Trophoblast cell (in vitro differentiated cells and primary cell): ENCODE data around the gene GRIN2C.

ENCODE experiments used
- DNase-seq, 2 donors: peaks; one replicate each; pipeline ENCODE4 v3.0.0-alpha.2; 2016
- H2AFZ ChIP-seq: 2 replicates; pipeline ENCODE4 v1.6.1; 2013; ENCODE audit warnings: low read length, moderate library complexity, mild to moderate bottlenecking; ENCODE audit not compliant: insufficient read depth, poor library complexity
- H2AK5ac ChIP-seq: 2 replicates; pipeline ENCODE4 v1.6.1; 2013; ENCODE audit warnings: mild to moderate bottlenecking, low read length
- H2BK120ac ChIP-seq: 2 replicates; pipeline ENCODE4 v1.6.1; 2013; ENCODE audit warnings: low read length, mild to moderate bottlenecking, moderate library complexity; ENCODE audit not compliant: insufficient read depth, poor library complexity
- H2BK12ac ChIP-seq: 2 replicates; pipeline ENCODE4 v1.6.1; 2013; ENCODE audit warnings: mild to moderate bottlenecking, low read length, moderate library complexity
- H2BK5ac ChIP-seq: 2 replicates; pipeline ENCODE4 v1.6.1; 2013; ENCODE audit warnings: low read length, low read depth, moderate library complexity, mild to moderate bottlenecking; ENCODE audit not compliant: poor library complexity
- H3K14ac ChIP-seq: 2 replicates; pipeline ENCODE4 v1.6.1; 2013; ENCODE audit warnings: mild to moderate bottlenecking, low read length
- H3K18ac ChIP-seq: 2 replicates; pipeline ENCODE4 v1.6.1; 2013; ENCODE audit warnings: mild to moderate bottlenecking, low read length
- H3K23ac ChIP-seq: 2 replicates; pipeline ENCODE4 v1.6.1; 2013; ENCODE audit warnings: low read length
- H3K27ac ChIP-seq: 2 replicates; pipeline ENCODE4 v1.5.1; 2013; ENCODE audit warnings: low read depth, mild to moderate bottlenecking, inconsistent platforms, low read length, moderate library complexity
- H3K27me3 ChIP-seq: 2 replicates; pipeline ENCODE4 v1.6.1; 2013; ENCODE audit warnings: inconsistent platforms, mild to moderate bottlenecking, low read length, moderate library complexity; ENCODE audit not compliant: insufficient read depth
- H3K36me3 ChIP-seq, 2 experiments: 1 replicate in 1 of 2; 2 replicates in 1 of 2; pipeline ENCODE4 v1.6.1; 2013; ENCODE audit warnings: low read length in 2 of 2, mild to moderate bottlenecking in 2 of 2, moderate library complexity in 1 of 2; ENCODE audit not compliant: insufficient read depth in 2 of 2, control insufficient read depth in 1 of 2
- H3K4ac ChIP-seq: 2 replicates; pipeline ENCODE4 v1.6.1; 2013; ENCODE audit warnings: low read depth, mild to moderate bottlenecking, low read length, moderate library complexity
- H3K4me1 ChIP-seq, 2 experiments: 1 replicate in 1 of 2; 2 replicates in 1 of 2; pipeline ENCODE4 v1.6.1; 2013; ENCODE audit warnings: low read length in 2 of 2, mild to moderate bottlenecking in 2 of 2, moderate library complexity in 1 of 2; ENCODE audit not compliant: insufficient read depth in 2 of 2, control insufficient read depth in 1 of 2
- H3K4me2 ChIP-seq: 2 replicates; pipeline ENCODE4 v1.6.1; 2013; ENCODE audit warnings: inconsistent platforms, mild to moderate bottlenecking, low read length, moderate library complexity
- H3K4me3 ChIP-seq: 2 replicates; pipeline ENCODE4 v1.5.1; 2013; ENCODE audit warnings: mild to moderate bottlenecking, low read depth, low read length, inconsistent platforms
- H3K79me1 ChIP-seq: one replicate; pipeline ENCODE4 v1.6.1; 2013; ENCODE audit warnings: low read length
- H3K79me2 ChIP-seq: 2 replicates; pipeline ENCODE4 v1.6.1; 2013; ENCODE audit warnings: low read length, mild to moderate bottlenecking; ENCODE audit not compliant: control insufficient read depth, insufficient read depth, poor library complexity
- H3K9ac ChIP-seq: 2 replicates; pipeline ENCODE4 v1.6.1; 2013; ENCODE audit warnings: mild to moderate bottlenecking, low read length
- H3K9me3 ChIP-seq: 2 replicates; pipeline ENCODE4 v1.6.1; 2013; ENCODE audit warnings: low read depth, mild to moderate bottlenecking, control low read depth, inconsistent platforms, low read length; ENCODE audit not compliant: insufficient read depth
- H4K12ac ChIP-seq: 2 replicates; pipeline ENCODE4 v1.6.1; 2013; ENCODE audit warnings: low read depth, mild to moderate bottlenecking, low read length, moderate library complexity
- H4K8ac ChIP-seq: 2 replicates; pipeline ENCODE4 v1.6.1; 2013; ENCODE audit warnings: low read depth, mild to moderate bottlenecking, low read length, moderate library complexity
- H4K91ac ChIP-seq: one replicate; pipeline ENCODE4 v1.6.1; 2013; ENCODE audit warnings: low read depth, mild to moderate bottlenecking, low read length, moderate library complexity
- WGBS: extraction: QIAGEN DNeasy Blood & Tissue Kit; methylation state at CpG from one replicate; pipeline ENCODE4 v1.1.7; 2013; ENCODE audit warnings: missing lambda C conversion rate; ENCODE audit not compliant: insufficient read length, insufficient coverage; ENCODE audit errors: extremely low coverage; 5-methylcytosine and 5-hydroxymethylcytosine counted together

The GRIN2C gene

GRCh38 chr17:74839990-74840852, 19.5 kb downstream of the GRIN2C start:
- WGBS = no CpG with 5 or more reads among the region's 7 CpGs
- DNase-seq = no peak
- peaks cover 13 to 20% of the 10 kb centered on the region in 2 experiments for H3K36me3 ChIP-seq
- no peak overlapping the region for H4K12ac ChIP-seq
- H4K91ac ChIP-seq = no peak overlapping the region
- H3K4me3 ChIP-seq = no peak overlapping the region
- no peak overlapping the region for H3K4me2 ChIP-seq
- H2AK5ac ChIP-seq = no peak overlapping the region
- no peak overlapping the region for H3K4ac ChIP-seq
- no peak overlapping the region for H3K9ac ChIP-seq
- H2BK12ac ChIP-seq = no peak overlapping the region
- no peak overlapping the region for H3K14ac ChIP-seq
- H2BK5ac ChIP-seq = no peak overlapping the region
- no peak overlapping the region for H4K8ac ChIP-seq
- H3K18ac ChIP-seq = no peak overlapping the region
- no peak overlapping the region for H3K27ac ChIP-seq
- H3K79me1 ChIP-seq = no peaks in the 10 kb centered on the region
- peaks cover 0 to 6% of the 10 kb centered on the region in 2 experiments for H3K4me1 ChIP-seq
- no peak overlapping the region for H2AFZ ChIP-seq
- no peak overlapping the region for H2BK120ac ChIP-seq
- H3K9me3 ChIP-seq = no peaks in the 10 kb centered on the region
- H3K23ac ChIP-seq = no peak overlapping the region
- peaks cover 15% of the 10 kb centered on the region for H3K27me3 ChIP-seq
- H3K79me2 ChIP-seq = no peaks in the 10 kb centered on the region

- Histone ChIP-seq H3K4ac (no peak overlapping the region), H4K8ac (no peak overlapping the region), H3K23ac (no peak overlapping the region), H3K79me2 (no peaks in the 10 kb centered on the region), H2BK5ac (no peak overlapping the region), H2AFZ (no peak overlapping the region), H2AK5ac (no peak overlapping the region), H4K91ac (no peak overlapping the region), H3K4me3 (no peak overlapping the region), H3K27me3 (peaks cover 6% of the 10 kb centered on the region), H3K18ac (no peak overlapping the region), H3K9me3 (no peaks in the 10 kb centered on the region), H2BK12ac (no peak overlapping the region), H3K14ac (no peak overlapping the region), H4K12ac (no peak overlapping the region), H2BK120ac (no peak overlapping the region), H3K4me2 (no peak overlapping the region), H3K36me3 (peaks cover 13 to 20% of the 10 kb centered on the region in 2 experiments), H3K79me1 (no peaks in the 10 kb centered on the region), H3K9ac (no peak overlapping the region), H3K27ac (no peak overlapping the region), H3K4me1 (peaks cover 0 to 6% of the 10 kb centered on the region in 2 experiments)
- no peak for DNase-seq
- WGBS = no CpG with 5 or more reads among the region's 9 CpGs
These were observed 21.4 kb downstream of the GRIN2C start for GRCh38 chr17:74838274-74838673.

- Histone ChIP-seq H3K4ac (no peak overlapping the region), H3K36me3 (peaks cover 13 to 20% of the 10 kb centered on the region in 2 experiments), H4K12ac (no peak overlapping the region), H3K4me3 (peak overlapping the region; percentile 5), H3K27me3 (no peaks in the 10 kb centered on the region), H3K14ac (no peak overlapping the region), H3K9ac (no peak overlapping the region), H4K8ac (no peak overlapping the region), H3K23ac (no peak overlapping the region), H3K27ac (no peak overlapping the region), H3K79me1 (no peaks in the 10 kb centered on the region), H2AK5ac (no peak overlapping the region), H3K4me2 (no peak overlapping the region), H2BK120ac (no peak overlapping the region), H4K91ac (no peak overlapping the region), H3K18ac (no peak overlapping the region), H2AFZ (no peak overlapping the region), H3K9me3 (no peaks in the 10 kb centered on the region), H2BK12ac (no peak overlapping the region), H3K79me2 (no peaks in the 10 kb centered on the region), H2BK5ac (no peak overlapping the region), H3K4me1 (peaks cover 0 to 6% of the 10 kb centered on the region in 2 experiments)
- WGBS = no CpG with 5 or more reads among the region's 19 CpGs
- no peak for DNase-seq
These were observed 22.8 kb downstream of the GRIN2C start for GRCh38 chr17:74836691-74837467.

GRCh38 chr17:74836191-74836590, 23.5 kb downstream of the GRIN2C start:
- H3K9me3 ChIP-seq = no peaks in the 10 kb centered on the region
- no peak overlapping the region for H4K12ac ChIP-seq
- peaks cover 0 to 6% of the 10 kb centered on the region in 2 experiments for H3K4me1 ChIP-seq
- H3K4me3 ChIP-seq = peak overlapping the region; percentile 5
- H4K8ac ChIP-seq = no peak overlapping the region
- H3K4me2 ChIP-seq = no peak overlapping the region
- H2AK5ac ChIP-seq = no peak overlapping the region
- no peak overlapping the region for H3K18ac ChIP-seq
- H3K4ac ChIP-seq = no peak overlapping the region
- H3K9ac ChIP-seq = no peak overlapping the region
- DNase-seq = no peak
- H2BK5ac ChIP-seq = no peak overlapping the region
- H4K91ac ChIP-seq = no peak overlapping the region
- H3K23ac ChIP-seq = no peak overlapping the region
- H3K14ac ChIP-seq = no peak overlapping the region
- H3K27ac ChIP-seq = no peak overlapping the region
- H3K79me1 ChIP-seq = no peaks in the 10 kb centered on the region
- H2BK120ac ChIP-seq = no peak overlapping the region
- no peaks in the 10 kb centered on the region for H3K79me2 ChIP-seq
- H2BK12ac ChIP-seq = no peak overlapping the region
- no CpG with 5 or more reads among the region's 26 CpGs for WGBS
- no peaks in the 10 kb centered on the region for H3K27me3 ChIP-seq
- no peak overlapping the region for H2AFZ ChIP-seq
- H3K36me3 ChIP-seq = peaks cover 15 to 20% of the 10 kb centered on the region in 2 experiments
